HL-60 (cell line): ENCODE measurements around the gene STXBP4.

Experiments
- DNase-seq, 2 experiments: peaks; one replicate each; pipeline ENCODE4 v3.0.0-alpha.2; 2010 to 2020; ENCODE audit warnings: low read depth in 1 of 2, low spot score in 1 of 2
- H3K27ac ChIP-seq: fragments of 250-450 bp; sonication (Bioruptor Pico); replicated peaks from 2 replicates; pipeline ENCODE4 v1.5.1; 2020; ENCODE audit warnings: mild to moderate bottlenecking, moderate library complexity
- H3K27me3 ChIP-seq: fragments of 250-450 bp; sonication (Bioruptor Pico); 2 replicates; pipeline ENCODE4 v1.5.1; 2021; ENCODE audit warnings: mild to moderate bottlenecking, moderate library complexity; ENCODE audit not compliant: insufficient read depth, poor library complexity, severe bottlenecking
- H3K4me3 ChIP-seq: replicated peaks from 2 replicates; pipeline ENCODE4 v1.5.1; 2011; ENCODE audit warnings: mild to moderate bottlenecking, control low read depth, low read length; ENCODE audit not compliant: insufficient read depth
- CTCF ChIP-seq: IDR thresholded peaks from one replicate; pipeline ENCODE4 v1.5.1; 2011; ENCODE audit warnings: low read length, control low read depth, inconsistent platforms; ENCODE audit not compliant: insufficient read depth
- GABPA ChIP-seq: IDR thresholded peaks from 2 replicates; pipeline ENCODE4 v1.6.1; 2012; ENCODE audit warnings: low read depth
- POLR2AphosphoS5 ChIP-seq: IDR thresholded peaks from 2 replicates; pipeline ENCODE4 v1.6.1; 2012; ENCODE audit warnings: low read depth
- REST ChIP-seq: IDR thresholded peaks from 2 replicates; pipeline ENCODE4 v1.6.1; 2012; ENCODE audit warnings: low read depth; ENCODE audit not compliant: insufficient replicate concordance
- SPI1 ChIP-seq: IDR thresholded peaks from 2 replicates; pipeline ENCODE4 v1.6.1; 2012; ENCODE audit warnings: low read depth, mild to moderate bottlenecking, borderline replicate concordance

Gene STXBP4

DNA sequence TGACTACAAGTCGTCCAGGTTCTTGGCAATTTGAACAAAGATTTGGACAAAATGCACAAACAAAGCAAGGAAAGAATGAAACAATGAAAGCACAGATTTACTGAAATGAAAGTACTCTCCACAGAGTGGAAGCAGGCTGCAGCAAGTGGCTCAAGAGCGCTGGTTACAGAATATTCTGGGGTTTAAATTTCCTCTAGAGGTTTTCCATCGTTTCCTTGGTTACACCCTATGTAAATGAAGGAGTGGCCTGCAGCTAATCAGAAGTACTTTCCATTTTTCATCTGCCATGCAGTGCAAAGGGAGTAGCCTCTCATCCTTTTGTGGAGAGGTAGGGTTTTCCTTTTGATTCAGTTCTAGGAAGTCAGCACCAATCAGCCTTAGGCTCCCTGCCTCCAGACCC, 11.8 kb downstream of the STXBP4 start:
- no peak overlapping the region for H3K27ac ChIP-seq
- DNase-seq: no peak
- H3K27me3 ChIP-seq: no peaks in the 10 kb centered on the region
- TF ChIP-seq REST (no peak), SPI1 (no peak), CTCF (no peak), GABPA (no peak), POLR2AphosphoS5 (no peak)
- no peak overlapping the region for H3K4me3 ChIP-seq

- Histone ChIP-seq H3K4me3 (no peak overlapping the region), H3K27ac (no peak overlapping the region), H3K27me3 (no peaks in the 10 kb centered on the region)
- no peak for DNase-seq
- TF ChIP-seq POLR2AphosphoS5 (no peak), GABPA (no peak), SPI1 (no peak), REST (no peak), CTCF (no peak)
These were observed 13.8 kb downstream of the STXBP4 start for GRCh38 chr17:54982399-54982798.

- H3K4me3 ChIP-seq: no peak overlapping the region
- DNase-seq: no peak
- TF ChIP-seq POLR2AphosphoS5 (no peak), REST (no peak), GABPA (no peak)
These were observed 14.7 kb downstream of the STXBP4 start for GRCh38 chr17:54983260-54983659.

DNA sequence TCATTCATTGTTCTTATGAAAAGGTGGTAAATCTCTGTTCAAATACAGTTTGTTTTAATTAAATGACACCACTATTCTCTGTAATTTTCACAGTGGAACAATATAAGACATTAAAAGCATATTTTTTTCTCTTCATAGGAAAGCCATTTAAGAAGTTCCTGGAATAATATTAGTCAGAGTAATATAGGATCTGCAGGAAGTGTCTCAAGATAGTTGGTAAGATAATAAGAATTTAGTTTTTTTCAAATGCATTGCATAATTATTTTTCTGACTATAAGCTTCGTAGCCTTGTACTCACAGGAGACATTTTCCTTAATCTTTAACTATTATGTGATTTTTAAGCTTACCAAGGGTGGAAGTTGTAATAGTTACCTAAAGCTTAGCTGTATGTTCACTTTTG, 16.9 kb downstream of the STXBP4 start:
- no peak overlapping the region for H3K27ac ChIP-seq
- no peak overlapping the region for H3K4me3 ChIP-seq
- no peak for DNase-seq
- TF ChIP-seq POLR2AphosphoS5: no peak
- TF ChIP-seq GABPA: no peak
- no peak for TF ChIP-seq CTCF
- no peak for TF ChIP-seq REST
- no peak for TF ChIP-seq SPI1
- no peaks in the 10 kb centered on the region for H3K27me3 ChIP-seq

More at GRCh38 chr17:54983260-54983659, 14.7 kb downstream of the STXBP4 start:
- Histone ChIP-seq H3K27ac (no peak overlapping the region), H3K27me3 (no peaks in the 10 kb centered on the region)
